Stimulated activated CD8-positive, alpha-beta memory T cell treated with anti-CD3 and anti-CD28 coated beads, Interleukin-4, amount 100 ng/mL, for 24 hours (primary cell): ENCODE measurements around the gene DNAL1.
A peak's percentile ranks its signal among the peaks of the same experiment; 100 is the strongest.
"Not testable (repeated sequence)": the region's sequence is repeated elsewhere in the genome, so short reads cannot be mapped to it uniquely, and the experiment has no call there.

Experiments used
- DNase-seq: peaks from one replicate; pipeline ENCODE4 v3.0.0-alpha.2; 2020; ENCODE audit warnings: low read depth

DNAL1 gene, protein sequence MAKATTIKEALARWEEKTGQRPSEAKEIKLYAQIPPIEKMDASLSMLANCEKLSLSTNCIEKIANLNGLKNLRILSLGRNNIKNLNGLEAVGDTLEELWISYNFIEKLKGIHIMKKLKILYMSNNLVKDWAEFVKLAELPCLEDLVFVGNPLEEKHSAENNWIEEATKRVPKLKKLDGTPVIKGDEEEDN

DNA sequence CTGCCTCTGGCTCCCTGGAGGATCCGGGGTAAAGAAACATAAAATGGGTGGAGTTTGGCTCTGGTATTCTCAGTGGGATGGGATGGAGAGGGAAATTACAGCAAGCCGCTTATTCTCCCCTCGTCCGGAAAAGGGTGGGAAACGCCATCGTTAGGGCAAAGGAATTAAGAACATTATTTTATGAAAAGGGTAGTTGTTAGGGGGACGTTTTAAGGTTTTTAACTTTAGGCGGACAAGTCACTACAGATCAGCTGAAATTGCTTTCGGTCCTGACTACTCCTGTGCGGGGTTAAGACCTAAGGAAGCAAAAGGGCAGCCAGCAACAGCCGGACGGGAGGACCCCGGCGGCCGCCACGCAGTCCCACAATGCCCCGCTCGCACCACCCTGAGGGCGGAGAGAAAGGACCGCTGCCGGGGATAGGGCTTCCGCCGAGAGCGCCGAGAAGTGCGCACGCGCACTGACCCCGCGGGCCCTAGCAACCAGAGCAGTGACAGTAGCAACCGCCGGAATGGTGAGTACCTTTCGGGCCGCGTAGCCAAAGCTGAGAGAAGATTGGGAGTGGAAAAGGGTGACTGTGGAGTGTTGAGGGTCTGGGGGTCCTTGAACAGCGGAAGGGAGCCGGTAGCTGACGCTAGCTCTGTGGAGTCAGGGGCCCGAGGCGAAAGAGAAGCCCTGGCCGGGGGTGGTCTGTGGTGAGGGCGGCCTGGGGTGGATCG lies at the start of gene DNAL1:
TSS of gene DNAL1 (plus strand) at position 456 of the 717 bp plus-strand sequence. CDS start at position 510, 54 bp downstream.
- peak; percentile 86 for DNase-seq

DNA sequence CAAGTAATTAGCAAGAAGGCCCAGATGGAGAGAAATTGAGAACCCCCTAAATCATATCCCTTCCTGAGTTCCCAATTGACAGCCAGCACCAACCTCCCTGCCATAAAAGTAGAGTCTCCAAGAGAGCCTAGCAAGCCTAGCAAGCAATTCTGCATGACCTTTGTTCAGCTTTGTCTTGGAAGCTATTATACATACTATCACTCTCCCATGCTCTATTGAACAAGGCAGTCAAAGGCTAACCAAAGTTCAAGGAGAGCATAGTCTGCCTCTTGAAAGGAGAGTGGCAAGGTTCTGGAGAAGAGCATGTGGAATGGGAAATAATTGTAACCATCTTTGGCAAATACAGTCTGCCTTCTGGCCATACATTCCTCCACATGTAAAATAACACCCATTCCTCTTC lies 45.3 kb upstream of the DNAL1 start:
- no peak for DNase-seq

DNA sequence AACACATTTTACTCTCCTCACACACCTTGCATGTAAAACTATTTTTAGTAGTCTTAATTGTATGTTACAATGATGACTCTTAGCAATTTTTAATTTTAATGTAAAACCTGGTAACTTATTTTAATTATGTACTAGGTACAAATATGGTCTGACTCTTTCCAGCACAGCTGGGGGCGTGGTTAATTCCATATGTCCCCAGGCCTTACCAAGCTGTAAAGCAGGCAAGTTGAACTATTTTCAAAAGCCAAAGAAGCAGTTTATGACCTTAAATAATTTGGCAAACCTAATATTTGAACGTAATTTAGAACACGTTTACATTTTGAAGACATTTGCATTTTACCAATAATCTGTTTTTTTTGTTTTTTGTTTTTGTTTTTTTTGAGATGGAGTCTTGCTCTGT lies 41.8 kb upstream of the DNAL1 start:
- no peak for DNase-seq

DNA sequence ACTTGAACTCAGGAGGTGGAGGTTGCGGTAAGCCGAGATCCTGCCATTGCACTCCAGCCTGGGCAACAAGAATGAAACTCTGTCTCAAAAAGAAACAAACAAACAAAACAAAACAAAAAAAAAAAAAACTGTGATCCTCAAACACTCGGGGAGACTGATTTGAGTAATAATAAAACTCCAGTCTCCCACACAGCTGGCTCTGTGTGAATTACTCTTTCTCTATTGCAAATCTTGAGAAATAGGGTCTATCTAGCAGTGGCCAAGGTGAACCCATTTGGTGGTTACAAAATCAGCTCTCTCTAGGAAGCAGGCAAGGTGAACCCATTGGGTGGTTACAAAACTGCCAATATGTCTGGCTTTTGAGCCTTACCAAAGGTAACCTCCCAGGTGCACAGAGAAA lies 38.5 kb upstream of the DNAL1 start:
- no peak for DNase-seq

DNA sequence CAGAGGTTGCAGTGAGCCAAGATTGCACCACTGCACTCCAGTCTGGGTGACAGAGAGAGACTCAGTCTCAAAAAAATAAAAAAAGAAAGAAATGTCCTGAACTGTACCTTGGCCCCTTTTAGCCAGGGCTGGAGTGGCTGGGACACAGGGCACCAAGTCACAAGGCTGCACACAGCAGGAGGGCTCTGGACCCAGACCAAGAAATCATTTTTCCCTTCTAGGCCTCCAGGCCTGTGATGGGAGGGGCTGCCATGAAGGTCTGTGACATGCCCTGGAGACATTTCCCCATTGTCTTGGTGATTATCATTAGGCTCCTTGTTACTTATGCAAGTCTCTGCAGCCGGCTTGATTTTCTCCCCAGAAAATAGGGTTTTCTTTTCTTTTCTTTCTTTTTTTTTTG lies 37.5 kb upstream of the DNAL1 start:
- no peak for DNase-seq

DNA sequence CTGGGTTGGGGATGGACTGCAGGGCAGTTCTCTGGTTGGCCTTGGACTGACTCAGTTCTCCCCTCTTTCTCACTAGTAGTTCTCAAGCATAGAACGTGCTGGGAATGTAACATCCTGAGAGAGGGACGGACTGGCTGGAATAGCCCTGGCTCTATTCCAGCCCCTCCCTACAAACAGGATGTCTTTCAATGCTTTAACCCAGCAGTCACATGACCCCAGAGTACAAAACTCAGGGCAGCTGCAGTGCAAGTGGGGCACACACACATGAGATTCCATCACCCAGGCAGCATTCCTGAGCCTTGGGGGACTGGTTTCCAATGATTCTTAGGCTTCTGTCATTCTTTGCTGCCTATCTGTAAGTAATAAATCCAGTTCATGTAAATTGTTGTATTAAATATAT lies 34.1 kb upstream of the DNAL1 start:
- DNase-seq, result no peak

DNA sequence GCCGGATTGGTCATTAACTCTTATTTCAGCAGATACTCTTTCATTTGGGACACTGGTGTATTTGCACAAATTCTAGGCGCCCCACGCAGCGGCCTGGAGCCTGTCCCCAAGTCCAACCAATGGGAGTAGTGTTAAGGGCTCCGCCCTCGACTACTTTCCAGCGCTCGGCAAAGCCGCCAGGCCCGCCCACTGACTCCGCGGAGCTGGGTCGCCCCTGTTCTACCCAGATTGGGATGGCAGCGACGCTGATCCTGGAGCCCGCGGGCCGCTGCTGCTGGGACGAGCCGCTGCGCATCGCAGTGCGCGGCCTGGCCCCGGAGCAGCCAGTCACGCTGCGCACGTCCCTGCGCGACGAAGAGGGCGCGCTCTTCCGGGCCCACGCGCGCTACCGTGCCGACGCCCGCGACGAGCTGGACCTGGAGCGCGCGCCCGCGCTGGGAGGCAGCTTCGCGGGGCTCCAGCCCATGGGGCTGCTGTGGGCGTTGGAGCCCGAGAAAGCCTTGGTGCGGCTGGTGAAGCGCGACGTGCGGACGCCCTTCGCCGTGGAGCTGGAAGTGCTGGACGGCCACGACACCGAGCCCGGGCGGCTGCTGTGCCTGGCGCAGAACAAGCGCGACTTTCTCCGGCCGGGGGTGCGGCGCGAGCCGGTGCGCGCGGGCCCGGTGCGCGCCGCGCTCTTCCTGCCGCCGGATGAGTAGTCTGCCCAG lies 32.3 kb upstream of the DNAL1 start, which contains the start of gene ACOT6:
TSS of gene ACOT6 (plus strand) at position 179 of the 707 bp plus-strand sequence. CDS start at position 234, 55 bp downstream.
- DNase-seq, result peak; percentile 44

DNA sequence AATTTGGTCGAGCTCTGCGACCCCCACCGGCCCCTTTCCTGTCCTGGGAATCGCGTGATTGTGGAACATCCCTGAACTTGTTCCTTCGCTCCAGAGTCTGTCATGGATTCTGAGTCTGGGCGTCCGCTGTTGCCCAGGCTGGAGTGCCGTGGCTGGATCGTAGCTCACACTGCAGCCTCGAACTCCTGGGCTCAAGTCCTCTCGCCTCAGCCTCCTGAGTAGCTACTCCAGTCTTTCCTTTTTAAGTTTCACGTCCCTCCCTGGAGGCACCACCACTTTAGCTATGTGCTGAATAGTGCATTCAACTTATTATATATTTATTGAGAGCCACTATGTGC lies 31.8 kb upstream of the DNAL1 start:
- DNase-seq, result no peak

DNA sequence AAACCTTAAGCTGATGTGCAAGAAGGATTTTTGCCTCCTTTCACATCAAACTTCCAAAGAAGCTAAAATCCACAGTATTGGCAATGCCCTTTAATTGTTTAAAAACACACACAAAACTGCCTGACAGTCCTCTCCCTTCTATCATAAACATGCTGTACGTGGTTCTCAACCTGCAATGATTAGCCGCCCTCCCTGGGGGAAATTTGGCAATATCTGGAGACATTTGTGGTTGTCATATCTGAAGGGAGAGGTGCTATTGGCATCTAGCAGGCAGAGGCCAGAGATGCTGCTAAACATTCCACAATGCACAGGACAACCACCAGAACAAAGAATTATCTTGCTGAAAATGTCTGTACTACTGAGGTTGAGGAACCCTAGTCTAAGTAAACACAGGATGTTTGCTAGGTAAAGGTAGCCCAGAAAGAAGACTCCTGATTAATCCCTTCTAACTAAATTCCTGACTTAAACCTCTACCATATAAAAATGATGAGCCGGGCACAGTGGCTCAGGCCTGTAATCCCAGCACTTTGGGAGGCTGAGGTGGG lies 31.3 kb upstream of the DNAL1 start:
- DNase-seq, result no peak

DNA sequence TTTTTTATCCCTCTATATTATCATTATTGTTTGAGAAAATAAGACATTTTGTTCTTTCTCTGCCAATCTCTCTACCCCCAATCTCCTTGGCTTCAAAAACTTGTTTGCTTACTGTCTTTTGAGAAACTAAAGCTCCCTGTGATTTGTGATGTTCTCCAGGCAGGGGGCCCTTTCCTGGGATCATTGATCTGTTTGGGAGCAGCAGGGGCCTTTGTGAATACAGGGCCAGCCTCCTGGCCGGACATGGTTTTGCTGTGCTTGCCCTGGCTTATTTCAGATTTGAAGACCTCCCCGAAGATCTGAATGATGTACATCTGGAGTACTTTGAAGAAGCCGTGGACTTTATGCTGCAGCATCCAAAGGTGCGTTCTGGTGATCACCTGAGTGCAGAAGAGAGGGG lies 28.0 kb upstream of the DNAL1 start:
- no peak for DNase-seq

DNA sequence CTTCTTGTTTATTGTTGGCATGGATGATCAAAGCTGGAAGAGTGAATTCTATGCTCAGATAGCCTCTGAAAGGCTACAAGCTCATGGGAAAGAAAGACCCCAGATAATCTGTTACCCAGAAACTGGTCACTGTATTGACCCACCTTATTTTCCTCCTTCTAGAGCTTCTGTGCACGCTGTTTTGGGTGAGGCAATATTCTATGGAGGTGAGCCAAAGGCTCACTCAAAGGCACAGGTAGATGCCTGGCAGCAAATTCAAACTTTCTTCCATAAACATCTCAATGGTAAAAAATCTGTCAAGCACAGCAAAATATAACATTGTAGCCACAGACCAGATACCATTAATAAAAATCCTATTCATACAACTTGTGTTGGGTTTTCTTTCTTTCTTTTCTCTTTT lies 25.3 kb upstream of the DNAL1 start:
- no peak for DNase-seq

DNA sequence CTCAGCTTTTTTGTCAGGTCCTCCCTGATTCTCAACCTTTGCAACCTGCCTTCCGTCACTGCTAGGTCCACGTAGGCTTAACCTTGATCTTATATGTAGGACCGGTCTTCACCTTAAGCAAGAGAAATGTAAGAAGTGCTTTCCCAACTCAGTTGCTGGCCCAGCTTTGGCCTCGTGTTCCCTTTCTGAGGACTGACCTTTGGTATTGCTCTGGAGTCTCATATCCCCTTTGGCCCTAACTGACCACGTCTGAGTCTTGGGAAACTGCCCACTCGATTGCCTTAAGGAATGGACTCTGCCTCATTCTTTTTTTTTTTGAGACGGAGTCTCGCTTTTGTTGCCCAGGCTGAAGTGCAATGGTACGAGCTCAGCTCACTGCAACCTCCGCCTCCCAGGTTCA lies 24.5 kb upstream of the DNAL1 start:
- DNase-seq, result no peak

DNA sequence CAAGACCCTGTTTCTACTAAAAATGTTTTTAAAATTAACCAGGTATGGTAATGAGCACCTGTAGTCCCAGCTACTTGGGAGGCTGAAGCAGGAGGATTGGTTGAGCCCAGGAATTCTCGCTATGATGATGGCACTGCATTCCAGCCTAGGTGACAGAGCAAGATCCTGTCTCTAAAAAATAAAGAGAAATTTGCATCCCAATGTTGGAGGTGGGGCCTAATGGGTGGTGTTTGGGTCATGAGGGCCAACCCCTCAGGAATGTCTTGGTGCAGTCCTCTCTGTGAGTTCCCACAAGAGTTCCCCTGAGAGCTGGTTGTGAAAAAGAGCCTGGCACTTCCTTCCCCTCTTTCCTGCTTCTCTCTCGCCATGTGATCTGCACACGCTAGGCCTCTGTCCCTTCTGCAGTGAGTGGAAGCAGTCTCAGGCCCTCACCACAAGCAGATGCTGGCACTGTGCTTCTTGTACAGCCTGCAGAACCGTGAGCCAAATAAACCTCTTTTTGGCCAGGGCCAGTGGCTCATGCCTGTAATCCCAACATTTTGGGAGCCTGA lies 21.2 kb upstream of the DNAL1 start:
- no peak for DNase-seq

DNA sequence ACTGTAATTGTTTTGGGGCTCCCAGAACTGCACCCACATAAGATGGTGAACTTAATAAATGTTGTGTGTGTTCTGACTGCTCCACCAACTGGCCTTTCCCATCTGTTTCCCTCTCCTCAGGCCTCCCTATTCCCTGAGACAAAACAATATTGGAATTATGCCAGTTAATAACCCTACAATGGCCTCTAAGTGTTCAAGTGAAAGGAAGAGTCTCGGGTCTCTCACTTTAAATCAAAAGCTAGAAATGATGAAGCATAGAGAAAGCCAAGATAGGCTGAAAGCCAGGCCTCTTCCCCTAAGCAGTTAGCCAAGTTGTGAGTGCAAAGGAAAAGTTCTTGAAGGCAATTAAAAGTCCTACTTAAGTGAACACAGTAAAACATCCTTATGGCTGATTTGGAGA lies 19.1 kb upstream of the DNAL1 start:
- DNase-seq, result no peak

DNA sequence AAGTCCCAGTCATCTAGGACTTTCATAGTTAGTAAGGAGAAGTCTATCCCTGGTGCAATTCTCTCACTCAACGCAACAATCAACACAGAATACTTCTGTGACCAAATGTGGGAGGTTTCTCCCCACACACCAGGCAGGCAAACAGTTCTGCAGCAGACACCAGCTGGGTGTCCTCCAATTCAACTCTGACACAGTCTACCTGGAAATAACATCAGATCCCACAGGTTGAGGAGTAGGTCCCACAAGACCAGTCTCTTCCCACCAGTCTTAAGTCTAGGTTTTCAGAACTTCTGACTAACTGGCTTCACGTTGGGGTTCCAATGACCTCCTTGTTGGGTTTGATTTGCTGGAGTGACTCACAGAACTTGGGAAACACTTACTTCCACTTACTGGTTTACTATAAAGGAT lies 17.6 kb upstream of the DNAL1 start:
- DNase-seq, result no peak

DNA sequence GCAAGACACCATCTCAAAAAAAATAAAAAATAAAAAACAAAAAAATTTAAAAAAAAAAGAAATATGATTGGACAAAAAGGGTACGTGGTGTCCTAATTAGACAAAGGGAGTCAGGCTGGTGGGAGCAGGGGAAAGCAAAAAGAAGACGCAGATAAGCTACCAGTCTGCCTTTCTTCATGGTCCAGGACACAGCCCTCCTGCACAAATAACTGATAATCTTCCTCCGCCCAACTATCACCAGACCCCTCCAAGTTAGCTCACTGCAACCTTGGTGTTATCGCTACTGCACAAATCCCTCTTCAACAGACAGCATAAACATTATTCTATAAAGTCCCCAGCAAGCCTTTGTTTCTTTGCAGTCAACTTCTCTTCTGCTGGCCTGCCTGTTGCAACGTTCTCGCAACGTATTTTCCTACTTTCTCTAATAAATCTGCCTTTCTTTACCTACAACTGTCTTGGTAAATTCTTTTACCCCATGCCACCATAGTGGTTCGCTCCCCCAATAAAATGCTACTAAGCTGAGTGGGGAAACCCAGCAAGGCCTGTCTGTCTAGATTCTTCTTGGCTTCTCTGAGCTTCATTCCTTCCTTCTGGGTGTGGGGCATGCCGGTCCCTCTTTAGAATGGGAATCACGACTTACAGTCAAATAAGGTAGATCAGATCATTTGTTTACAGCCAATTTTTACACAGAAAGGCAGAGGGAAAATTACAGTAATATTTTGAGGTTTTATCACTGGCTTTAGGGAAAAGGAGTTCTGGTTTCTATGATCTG lies 14.6 kb upstream of the DNAL1 start:
- no peak for DNase-seq

DNA sequence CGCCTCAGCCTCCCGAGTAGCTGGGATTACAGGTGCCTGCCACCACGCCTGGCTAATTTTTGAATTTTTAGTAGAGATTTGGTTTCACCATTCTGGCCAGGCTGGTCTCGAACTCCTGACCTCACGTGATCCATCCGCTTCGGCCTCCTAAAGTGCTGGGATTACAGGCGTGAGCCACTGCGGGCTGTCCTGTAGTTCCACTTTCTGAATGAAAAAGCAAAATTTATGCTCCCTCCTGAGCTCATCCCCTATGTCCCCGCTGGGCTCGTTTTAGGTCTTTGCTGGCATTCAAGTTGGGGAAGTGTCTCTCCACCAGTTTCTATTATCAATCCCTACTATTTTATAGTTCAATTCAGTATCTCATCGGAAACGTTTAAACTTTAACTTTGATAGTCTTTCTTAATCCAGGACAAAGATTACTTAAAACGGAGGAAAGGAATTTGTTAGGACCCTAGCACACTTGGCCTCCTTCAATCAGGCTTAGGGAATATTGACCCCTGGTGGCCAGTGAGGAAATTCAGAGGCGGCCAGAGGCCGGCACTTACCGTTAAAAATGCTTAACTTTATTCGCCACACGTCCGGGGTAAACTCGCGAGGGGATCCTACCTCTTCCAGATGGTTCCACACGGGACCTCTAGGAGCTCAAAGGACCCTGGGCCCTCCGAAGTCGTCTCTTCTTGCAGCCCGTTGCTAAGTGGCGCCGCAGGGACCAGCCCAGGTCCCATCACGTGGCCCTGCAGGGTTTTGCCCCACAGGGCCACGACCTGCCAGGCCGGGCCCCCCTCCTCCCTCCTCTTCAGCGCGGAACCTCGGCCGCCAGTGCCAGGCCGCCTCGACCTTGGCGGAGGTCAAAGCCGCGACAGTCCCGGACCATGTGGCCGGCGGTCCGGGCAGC lies 11.4 kb upstream of the DNAL1 start:
- DNase-seq, result peak; percentile 29

DNA sequence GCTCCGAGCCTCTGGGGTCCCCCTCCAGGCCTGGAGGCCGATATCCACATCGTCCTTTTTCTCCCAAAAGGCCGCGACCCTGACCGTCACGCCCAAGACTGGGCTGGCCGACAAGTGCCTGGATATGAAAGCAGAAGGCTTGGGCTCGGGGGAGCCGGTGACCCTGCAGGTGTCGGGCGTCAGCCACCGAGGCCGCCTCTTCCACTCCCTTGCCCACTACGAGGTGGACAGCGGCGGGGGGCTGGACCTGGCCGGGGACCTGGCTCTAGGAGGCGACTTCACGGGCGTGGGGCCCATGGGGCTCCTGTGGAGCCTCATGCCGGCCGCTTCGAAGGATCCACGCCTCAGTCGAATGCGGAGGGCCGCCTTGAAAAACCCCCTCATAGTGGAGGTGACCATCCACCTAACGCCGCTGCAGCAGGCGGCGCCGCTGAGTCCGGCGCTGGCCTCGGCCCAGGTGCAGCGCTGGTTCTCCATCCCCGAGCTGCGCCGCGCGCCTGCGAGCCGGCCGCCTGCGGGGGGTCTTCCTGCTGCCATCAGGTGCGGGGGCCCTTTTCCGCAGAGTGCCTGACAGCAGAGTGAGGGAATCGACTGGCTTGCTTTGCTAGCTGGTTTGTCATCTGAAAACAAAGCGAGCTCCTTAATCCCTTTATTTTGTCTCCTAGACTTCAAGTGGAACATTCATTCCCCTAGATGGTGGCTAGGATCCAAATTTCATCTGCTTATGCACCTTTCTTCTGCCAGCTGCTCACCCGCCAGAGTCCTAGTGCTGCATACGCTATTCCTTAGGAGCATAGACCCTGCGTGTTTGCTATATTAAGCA lies 10.6 kb upstream of the DNAL1 start:
- no peak for DNase-seq

DNA sequence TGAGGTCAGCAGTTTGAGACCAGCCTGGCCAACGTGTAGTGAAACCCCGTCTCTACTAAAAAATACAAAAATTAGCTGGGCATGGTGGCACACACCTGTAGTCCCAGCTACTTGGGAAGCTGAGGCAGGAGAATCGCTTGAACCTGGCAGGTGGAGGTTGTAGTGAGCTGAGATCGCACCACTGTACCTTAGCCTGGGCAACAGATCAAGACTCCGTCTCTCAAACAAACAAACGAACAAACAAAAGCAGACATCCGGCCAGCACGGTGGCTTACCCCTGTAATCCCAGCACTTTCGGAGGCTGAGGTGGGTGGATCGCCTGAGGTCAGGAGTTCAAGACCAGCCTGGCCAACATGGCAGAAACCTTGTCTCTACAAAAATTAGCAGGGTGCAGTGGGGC lies 8.4 kb upstream of the DNAL1 start:
- DNase-seq, result not testable (repeated sequence)

DNA sequence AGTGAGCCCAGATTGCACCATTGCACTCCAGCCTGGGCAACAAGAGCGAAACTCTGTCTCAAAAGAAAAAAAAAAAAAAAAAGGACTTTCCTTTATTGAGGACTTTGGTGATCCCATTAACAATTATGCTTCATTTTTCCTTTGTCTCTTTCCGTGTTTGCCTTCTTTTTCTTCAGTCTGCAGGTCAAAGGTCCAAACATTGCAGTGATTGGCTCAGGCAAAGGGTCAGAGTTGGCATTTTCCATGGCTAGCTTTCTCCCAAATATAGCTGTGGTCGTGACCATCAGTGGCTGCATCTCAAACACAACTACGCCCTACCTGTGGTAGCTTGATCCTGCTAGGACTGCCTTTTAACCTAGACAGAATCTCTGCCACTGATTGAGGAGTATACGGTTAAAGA lies 7.0 kb upstream of the DNAL1 start:
- no peak for DNase-seq
